ACHN (cell line): Measurements from ENCODE around the gene MZT1.
"Not testable (repeated sequence)": the region's sequence is repeated elsewhere in the genome, so short reads cannot be mapped to it uniquely, and the experiment has no call there.

Experiments
- DNase-seq: peaks from one replicate; pipeline ENCODE4 v3.0.0-alpha.2; 2015
- in situ Hi-C: cut with HindIII; loops from 2 replicates; pipeline ENCODE4 v1.10.0; 2017; ENCODE audit warnings: low sequenced_read_pairs, low pct_ligation_motif_present, low pct_unique_long_range_greater_than_20kb

MZT1 gene

GRCh38 chr13:72727417-72728289, at the start of gene MZT1, which contains the start of gene BORA:
MZT1 (minus strand) TSS chr13:72727629; CDS start chr13:72727602, 27 bp downstream.
BORA (plus strand) TSS chr13:72727923; CDS start chr13:72728941, 1,018 bp downstream.
- in situ Hi-C loops = no loop called here
- peak; percentile 96 for DNase-seq

GRCh38 chr13:72774019-72774418, 46.6 kb upstream of the MZT1 start:
- DNase-seq = no peak
- in situ Hi-C loops = no loop called here

GRCh38 chr13:72763411-72763810, 36.0 kb upstream of the MZT1 start:
- in situ Hi-C loops = no loop called here
- DNase-seq = no peak

- DNase-seq = no peak
- in situ Hi-C loops = no loop called here
These were observed 32.8 kb upstream of the MZT1 start for GRCh38 chr13:72760189-72760588.

- in situ Hi-C loops = no loop called here
- DNase-seq = no peak
These were observed 30.5 kb upstream of the MZT1 start for GRCh38 chr13:72757792-72758535.

GRCh38 chr13:72754111-72754510, 26.7 kb upstream of the MZT1 start:
- no peak for DNase-seq
- in situ Hi-C loops = no loop called here

- DNase-seq = no peak
- in situ Hi-C loops = no loop called here
These were observed 23.8 kb upstream of the MZT1 start for GRCh38 chr13:72751220-72751619.

GRCh38 chr13:72745260-72745659, 17.8 kb upstream of the MZT1 start:
- no peak for DNase-seq
- in situ Hi-C loops = no loop called here

GRCh38 chr13:72740015-72740414, 12.6 kb upstream of the MZT1 start:
- in situ Hi-C loops = no loop called here
- no peak for DNase-seq

GRCh38 chr13:72737033-72737432, 9.6 kb upstream of the MZT1 start:
- DNase-seq = peak; percentile 13
- in situ Hi-C loops = no loop called here

- DNase-seq = no peak
- in situ Hi-C loops = no loop called here
These were observed 819 bp upstream of the MZT1 start for GRCh38 chr13:72728290-72728605.

- DNase-seq = peak; percentile 49
- in situ Hi-C loops = no loop called here
These were observed 558 bp downstream of the MZT1 start for GRCh38 chr13:72726726-72727416.

GRCh38 chr13:72726185-72726584, 1.2 kb downstream of the MZT1 start:
- DNase-seq, in situ Hi-C loops: not testable (repeated sequence)

GRCh38 chr13:72716776-72717175, 10.7 kb downstream of the MZT1 start:
- in situ Hi-C loops = no loop called here
- DNase-seq = no peak

GRCh38 chr13:72700509-72700908, 26.9 kb downstream of the MZT1 start:
- no peak for DNase-seq
- in situ Hi-C loops = no loop called here

GRCh38 chr13:72698164-72698563, 29.3 kb downstream of the MZT1 start:
- no peak for DNase-seq
- in situ Hi-C loops = no loop called here

GRCh38 chr13:72696579-72696978, 30.9 kb downstream of the MZT1 start:
- peak; percentile 13 for DNase-seq
- in situ Hi-C loops = no loop called here

- in situ Hi-C loops = no loop called here
- DNase-seq = no peak
These were observed 33.1 kb downstream of the MZT1 start for GRCh38 chr13:72694314-72694713.

- no peak for DNase-seq
- in situ Hi-C loops = no loop called here
These were observed 33.6 kb downstream of the MZT1 start for GRCh38 chr13:72693832-72694231.
